GM12892 (cell line): ENCODE measurements around the gene SH3GLB2.

ENCODE experiments used
- POLR2A ChIP-seq: IDR thresholded peaks from 2 replicates; pipeline ENCODE4 v1.6.1; 2011; ENCODE audit warnings: low read depth, low read length, control low read depth
- POLR2AphosphoS5 ChIP-seq: IDR thresholded peaks from 2 replicates; pipeline ENCODE4 v1.6.1; 2011; ENCODE audit warnings: low read depth, low read length, control low read depth

DNA sequence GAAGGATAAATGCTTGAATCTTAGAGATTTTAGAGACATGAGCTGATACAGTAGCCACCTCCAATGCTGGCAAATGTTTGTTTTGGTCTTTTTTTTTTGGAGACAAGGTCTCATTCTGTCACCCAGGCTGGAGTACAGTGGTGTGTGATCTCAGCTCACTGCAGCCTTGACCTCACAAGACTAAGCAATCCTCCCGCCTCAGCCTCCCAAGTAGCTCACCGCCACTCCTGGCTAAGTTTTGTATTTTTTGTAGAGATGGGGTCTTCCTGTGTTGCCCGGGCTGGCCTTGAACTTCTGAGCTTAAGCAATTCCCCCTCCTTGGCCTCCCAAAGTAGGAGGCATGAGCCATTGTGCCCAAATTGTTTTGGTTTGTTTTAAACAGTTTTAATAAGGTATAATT is 46.0 kb upstream of the SH3GLB2 start:
- TF ChIP-seq POLR2A, result no peak
- TF ChIP-seq POLR2AphosphoS5, result no peak
